Body of pancreas (tissue), 4 donors: ENCODE results near the gene RASGRF1.
"Not testable (repeated sequence)": the region's sequence is repeated elsewhere in the genome, so short reads cannot be mapped to it uniquely, and the experiment has no call there.

Experiments
- CTCF ChIP-seq, 7 experiments: fragments of 450-650 bp in 4 of 7; fragments of 200-600 bp in 3 of 7; sonication (generic) in 3 of 7; IDR thresholded peaks; one replicate each; pipeline ENCODE4 v1.5.1; 2016 to 2019; ENCODE audit warnings: antibody characterized with exemption in 7 of 7
- POLR2A ChIP-seq, 3 donors: fragments of 450-650 bp; IDR thresholded peaks; one replicate each; pipeline ENCODE4 v1.6.1; 2016; ENCODE audit warnings: antibody characterized with exemption in 3 of 3, mild to moderate bottlenecking in 2 of 3

DNA sequence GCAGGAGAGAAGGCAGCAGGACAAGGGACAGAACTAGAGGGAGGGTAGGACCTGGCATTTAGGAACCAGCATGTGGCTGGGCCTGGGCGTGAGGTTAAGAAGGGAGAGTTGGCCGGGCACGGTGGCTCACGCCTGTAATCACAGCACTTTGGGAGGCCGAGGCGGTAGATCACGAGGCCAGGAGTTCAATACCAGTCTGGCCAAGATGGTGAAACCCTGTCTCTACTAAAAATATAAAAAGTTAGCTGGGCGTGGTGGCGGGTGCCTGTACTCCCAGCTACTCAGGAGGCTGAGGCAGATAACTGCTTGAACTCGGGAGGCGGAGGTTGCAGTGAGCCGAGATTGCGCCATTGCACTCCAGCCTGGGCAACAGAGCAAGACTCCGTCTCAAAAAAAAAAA is 162.4 kb downstream of the RASGRF1 start:
- not testable (repeated sequence) for TF ChIP-seq CTCF, POLR2A (IDR thresholded peaks at IDR 0.05)
